ENCODE data around the gene USP26. TPM values are rescaled to one million over a fixed set of nuclear protein-coding genes. Genes with fewer than 3 reads are reported as not detected.
"Not testable (repeated sequence)": the region's sequence is repeated elsewhere in the genome, so short reads cannot be mapped to it uniquely, and the experiment has no call there.

USP26 gene
- total RNA-seq, 2 experiments from 2014 or later: not detected

GRCh38 chrX:133085785-133086184, 11.1 kb downstream of the USP26 start:
- no peaks in the 10 kb centered on the region for H3K4me1 ChIP-seq (ENCODE audit: insufficient read depth, low read length, poor library complexity, severe bottlenecking)
- H3K9me3 ChIP-seq (ENCODE audit: low read length): no peaks in the 10 kb centered on the region
- no peak overlapping the region for H3K4me3 ChIP-seq (ENCODE audit: low read depth, low read length, poor library complexity, severe bottlenecking)
- no peak overlapping the region for H3K4me2 ChIP-seq (ENCODE audit: low read length)
- TF ChIP-seq EZH2phosphoT487 (IDR thresholded peaks at IDR 0.05; ENCODE audit: borderline replicate concordance, low read depth, low read length) (no peak), CTCF (conservative IDR thresholded peaks at IDR 0.05; ENCODE audit: low read length) (no peak)
- ChIA-PET POLR2A (no interaction called here), CTCF (ENCODE audit: unreplicated experiment) (no interaction called here)
- H4K20me1 ChIP-seq (ENCODE audit: insufficient read depth, low read length): no peaks in the 10 kb centered on the region
- BruUV-seq (replicated peaks): no TSS peak
- intact Hi-C loops (cut with micrococcal nuclease; ENCODE audit: unreplicated experiment): no loop called here
- no peaks in the 10 kb centered on the region for H3K9me2 ChIP-seq (ENCODE audit: insufficient read depth, low read length)
- no peaks in the 10 kb centered on the region for H3K79me2 ChIP-seq (ENCODE audit: insufficient read depth, low read depth, low read length)
- H3K36me3 ChIP-seq (ENCODE audit: insufficient read depth, low read length): no peaks in the 10 kb centered on the region
- no peak overlapping the region for H2AFZ ChIP-seq (ENCODE audit: low read length)
- no peak overlapping the region for H3K27ac ChIP-seq (ENCODE audit: low read depth, low read length, poor library complexity, severe bottlenecking)
- DNase-seq (ENCODE audit: low spot score): no peak

- H2AFZ ChIP-seq (ENCODE audit: low read length); H3K27ac ChIP-seq (ENCODE audit: low read depth, low read length, poor library complexity, severe bottlenecking); H3K9me2 ChIP-seq (ENCODE audit: insufficient read depth, low read length); H3K79me2 ChIP-seq (ENCODE audit: insufficient read depth, low read depth, low read length); H3K4me2 ChIP-seq (ENCODE audit: low read length); BruUV-seq (replicated peaks); POLR2A ChIA-PET; DNase-seq (ENCODE audit: low spot score); H3K4me1 ChIP-seq (ENCODE audit: insufficient read depth, low read length, poor library complexity, severe bottlenecking); intact Hi-C loops (cut with micrococcal nuclease; ENCODE audit: unreplicated experiment); H4K20me1 ChIP-seq (ENCODE audit: insufficient read depth, low read length); H3K9me3 ChIP-seq (ENCODE audit: low read length); H3K4me3 ChIP-seq (ENCODE audit: low read depth, low read length, poor library complexity, severe bottlenecking); CTCF ChIA-PET (ENCODE audit: unreplicated experiment); H3K36me3 ChIP-seq (ENCODE audit: insufficient read depth, low read length): not testable (repeated sequence)
Observed at GRCh38 chrX:133085056-133085455, 11.9 kb downstream of the USP26 start.

DNA sequence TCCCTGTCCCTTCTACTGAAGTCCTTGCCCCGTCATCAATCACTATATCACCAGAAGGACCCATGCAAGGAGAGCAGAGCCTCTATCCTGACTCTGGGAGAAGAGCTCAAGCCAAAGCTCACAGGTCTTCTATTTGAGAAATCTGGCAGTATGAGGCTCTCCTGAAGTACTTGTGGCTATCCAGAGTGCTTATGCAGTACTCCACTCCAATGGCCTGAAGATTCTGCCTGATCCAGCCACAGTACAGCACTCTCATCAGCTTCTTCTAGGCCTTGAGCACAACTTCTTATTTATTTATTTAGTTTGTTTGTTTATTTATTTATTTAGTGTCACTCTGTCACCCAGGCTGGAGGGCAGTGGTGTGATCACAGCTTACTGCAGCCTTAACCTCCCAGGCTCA, 13.0 kb downstream of the USP26 start:
- Histone ChIP-seq H2AFZ (ENCODE audit: low read length) (no peak overlapping the region), H3K9me3 (ENCODE audit: low read length) (no peaks in the 10 kb centered on the region), H3K79me2 (ENCODE audit: insufficient read depth, low read depth, low read length) (no peaks in the 10 kb centered on the region), H3K4me3 (ENCODE audit: low read depth, low read length, poor library complexity, severe bottlenecking) (no peak overlapping the region), H3K27ac (ENCODE audit: low read depth, low read length, poor library complexity, severe bottlenecking) (no peak overlapping the region), H3K9me2 (ENCODE audit: insufficient read depth, low read length) (no peaks in the 10 kb centered on the region), H3K4me2 (ENCODE audit: low read length) (no peak overlapping the region), H3K4me1 (ENCODE audit: insufficient read depth, low read length, poor library complexity, severe bottlenecking) (no peaks in the 10 kb centered on the region), H3K36me3 (ENCODE audit: insufficient read depth, low read length) (no peaks in the 10 kb centered on the region), H4K20me1 (ENCODE audit: insufficient read depth, low read length) (no peaks in the 10 kb centered on the region)
- intact Hi-C loops (cut with micrococcal nuclease; ENCODE audit: unreplicated experiment): no loop called here
- POLR2A ChIA-PET: no interaction called here
- CTCF ChIA-PET (ENCODE audit: unreplicated experiment): no interaction called here
- no peak for DNase-seq (ENCODE audit: low spot score)
- no TSS peak for BruUV-seq (replicated peaks)
- TF ChIP-seq EZH2phosphoT487 (IDR thresholded peaks at IDR 0.05; ENCODE audit: borderline replicate concordance, low read depth, low read length): no peak
- TF ChIP-seq CTCF (conservative IDR thresholded peaks at IDR 0.05; ENCODE audit: low read length): no peak

All from OCI-LY7 (cell line).